T-helper 1 cell treated with Interleukin-12 subunit alpha and Interleukin-12 subunit beta and Interleukin-4 antibody, amounts not matched to agents 30 ng/mL and 1 ng/mL, for 36 hours (primary cell): ENCODE data around the gene WDR59. TPM values are rescaled to one million over a fixed set of nuclear protein-coding genes. Genes with fewer than 3 reads are reported as not detected.
"Not testable (repeated sequence)": the region's sequence is repeated elsewhere in the genome, so short reads cannot be mapped to it uniquely, and the experiment has no call there.

Source experiments
- intact Hi-C: fragments of 100-400 bp; cut with micrococcal nuclease; formaldehyde crosslinking; loops from one replicate; pipeline ENCODE4 v1.15.1; 2024
- total RNA-seq: library from RNA; stranded (reverse); gene quantifications from 2 replicates; pipeline ENCODE4 v1.2.3, GENCODE V29; 2022

Gene WDR59
- total RNA-seq, 1 donor from 2014 or later = 86.1 TPM

DNA sequence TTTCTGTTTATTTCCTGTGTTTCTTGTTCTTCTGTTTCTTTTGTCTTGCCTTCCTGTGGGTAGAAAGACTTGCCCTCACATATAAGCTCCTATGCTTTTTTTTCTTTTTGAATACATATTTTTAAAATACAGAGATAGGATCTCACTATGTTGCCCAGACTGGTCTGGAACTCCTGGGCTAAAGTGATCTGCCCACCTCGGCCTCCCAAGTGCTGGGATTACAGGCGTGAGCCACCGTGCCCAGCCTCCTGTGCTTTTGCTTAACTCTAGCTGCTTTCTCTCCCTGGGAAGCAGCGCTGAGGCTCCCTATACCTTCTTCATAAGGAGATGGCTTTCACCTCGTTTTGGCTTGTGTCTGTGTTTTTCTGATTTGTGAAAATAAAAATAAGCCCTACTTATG is 116.9 kb downstream of the WDR59 start:
- intact Hi-C loops = loop anchor here (5.0 kb wide), 1 partner anchor 244 kb away; no protein-coding TSS in a partner anchor

DNA sequence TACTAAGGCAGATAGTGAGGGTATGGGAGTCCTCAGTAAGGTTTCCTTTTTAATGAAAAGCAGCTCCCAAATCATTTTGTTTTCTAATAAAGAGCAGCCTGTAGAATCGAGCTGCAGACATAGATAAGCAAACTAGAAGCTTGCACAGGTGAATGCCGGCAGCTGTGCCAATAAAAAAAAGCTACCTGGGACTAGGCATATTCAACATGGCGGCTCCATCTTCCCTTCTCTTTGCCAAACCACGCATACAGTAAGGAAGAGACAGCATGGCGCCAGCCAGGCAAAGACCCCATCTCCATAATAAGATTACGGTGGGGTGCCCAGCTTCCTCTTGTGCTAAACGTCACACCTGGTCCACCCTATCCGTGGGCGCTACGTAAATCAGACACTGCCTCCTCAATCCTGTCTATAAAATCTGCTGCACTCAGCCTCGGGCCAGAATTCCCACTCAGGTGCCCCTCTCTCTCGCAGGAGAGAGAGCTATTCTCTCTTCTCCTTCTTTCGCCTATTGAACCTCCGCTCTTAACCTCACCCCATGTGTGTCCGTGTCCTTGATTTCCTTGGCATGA is 117.6 kb downstream of the WDR59 start:
- intact Hi-C loops = loop anchor here (5.0 kb wide), 1 partner anchor 245 kb away; no protein-coding TSS in a partner anchor

DNA sequence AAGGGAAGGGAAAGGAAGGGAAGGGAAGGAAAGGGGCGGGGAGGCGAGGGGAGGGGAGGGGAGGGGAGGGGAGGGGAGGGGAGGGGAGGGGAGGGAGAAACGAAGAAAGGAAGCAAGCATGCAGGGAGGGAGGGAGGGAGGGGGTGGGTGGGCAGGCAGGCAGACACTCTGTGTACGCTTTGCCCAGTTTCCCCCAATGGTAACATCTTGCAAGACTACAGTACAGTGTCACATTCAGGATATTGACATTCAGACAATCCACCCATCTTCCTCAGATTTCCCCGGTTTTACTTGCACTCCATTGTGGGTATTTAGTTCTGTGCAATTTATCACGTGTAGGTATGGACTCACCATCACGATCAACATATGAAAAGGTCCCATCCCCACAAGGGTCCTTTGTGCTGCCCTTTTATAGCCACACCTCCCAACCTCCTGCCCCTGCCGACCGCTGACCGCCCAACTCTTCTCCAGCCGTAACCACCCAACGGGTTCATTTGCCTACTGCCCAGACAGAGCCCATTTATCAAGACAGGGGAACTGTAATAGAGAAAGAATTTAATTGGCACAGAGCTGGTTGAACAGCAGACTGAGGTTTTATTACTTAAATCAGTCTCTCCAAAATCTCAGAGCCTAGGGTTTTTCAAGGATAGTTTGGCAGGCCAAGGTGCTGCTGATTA is 118.9 kb downstream of the WDR59 start:
- intact Hi-C loops = loop anchor here (5.0 kb wide), 1 partner anchor 246 kb away; no protein-coding TSS in a partner anchor

DNA sequence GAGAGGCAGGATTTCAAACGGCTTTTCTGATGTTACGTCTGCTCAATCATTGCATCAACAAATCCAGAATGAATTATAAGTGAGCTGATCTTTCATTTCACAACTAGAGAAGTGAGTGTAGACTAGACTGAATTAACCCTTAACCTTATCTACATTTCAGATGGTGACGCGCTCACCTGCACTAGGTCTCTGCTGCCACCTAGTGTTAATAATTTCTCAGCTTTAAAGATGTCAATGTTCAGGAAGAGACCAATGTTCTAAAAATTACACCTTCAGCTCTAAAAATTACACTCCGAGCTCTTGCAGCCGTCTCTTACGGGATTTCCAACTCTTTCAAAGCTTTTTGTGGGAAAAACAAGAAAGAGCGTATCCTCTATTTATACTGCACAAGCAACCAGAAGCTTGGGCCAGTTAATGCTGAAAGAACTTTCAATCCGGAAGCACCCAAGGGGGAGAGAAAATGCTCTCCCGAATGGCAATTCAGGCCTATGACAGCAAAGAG is 122.1 kb downstream of the WDR59 start:
- intact Hi-C loops = loop anchor here (1.0 kb wide), 2 partner anchors 49 to 153 kb away; no protein-coding TSS in a partner anchor

DNA sequence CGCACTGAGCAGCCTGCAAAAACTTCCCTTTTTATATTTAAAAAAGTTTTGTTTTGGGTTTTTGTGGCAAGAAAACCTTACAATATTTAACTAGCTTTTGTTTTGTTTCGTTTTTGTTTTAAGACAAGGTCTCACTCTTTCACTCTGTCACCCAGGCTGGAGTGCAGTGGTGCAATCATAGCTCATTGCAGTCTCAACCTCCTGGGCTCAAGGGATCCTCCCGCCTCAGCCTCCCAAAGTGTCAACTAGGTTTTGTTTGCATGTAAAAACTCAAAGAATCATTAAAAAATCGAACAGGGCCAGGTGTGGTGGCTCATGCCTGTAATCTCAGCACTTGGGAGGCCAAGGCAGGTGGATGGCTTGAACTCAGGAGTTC is 132.4 kb downstream of the WDR59 start:
- intact Hi-C loops = no loop called here

DNA sequence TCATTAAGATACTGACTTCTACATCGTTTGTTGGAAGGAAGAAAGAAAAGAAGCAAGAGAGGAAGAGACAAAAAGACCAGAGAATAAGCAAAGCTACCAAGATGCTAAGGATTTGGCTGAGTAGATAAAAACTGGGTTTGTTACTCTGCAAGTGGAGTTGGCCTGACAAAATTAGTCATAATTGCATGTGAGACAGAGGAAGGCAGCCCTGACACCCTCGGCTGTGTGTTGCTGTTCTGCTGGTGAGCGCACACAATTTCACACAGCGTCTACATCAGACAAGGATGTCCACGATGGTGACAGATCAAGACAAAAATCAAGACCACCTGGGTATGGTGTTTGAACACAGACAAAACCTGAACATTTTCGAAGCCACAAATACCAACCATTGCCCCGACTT is 134.9 kb downstream of the WDR59 start:
- intact Hi-C loops = no loop called here

DNA sequence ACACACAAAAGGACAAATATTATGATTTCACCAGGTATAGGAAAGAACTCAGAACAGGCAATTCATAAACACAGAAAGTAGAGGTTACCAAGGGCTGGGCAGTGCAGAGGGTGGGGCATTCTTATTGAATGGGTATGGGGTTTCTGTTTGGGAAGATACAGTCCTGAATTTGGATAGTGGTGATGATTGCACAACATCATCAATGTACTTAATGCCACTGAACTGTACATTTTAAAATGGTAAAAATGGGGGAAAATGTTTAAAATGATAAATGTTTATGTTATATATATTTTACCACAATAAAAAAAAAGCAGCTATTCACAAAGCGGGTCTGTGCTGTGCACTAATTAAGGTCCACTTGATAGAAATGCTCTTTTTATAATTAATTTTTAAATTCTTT is 137.7 kb downstream of the WDR59 start:
- intact Hi-C loops = no loop called here

DNA sequence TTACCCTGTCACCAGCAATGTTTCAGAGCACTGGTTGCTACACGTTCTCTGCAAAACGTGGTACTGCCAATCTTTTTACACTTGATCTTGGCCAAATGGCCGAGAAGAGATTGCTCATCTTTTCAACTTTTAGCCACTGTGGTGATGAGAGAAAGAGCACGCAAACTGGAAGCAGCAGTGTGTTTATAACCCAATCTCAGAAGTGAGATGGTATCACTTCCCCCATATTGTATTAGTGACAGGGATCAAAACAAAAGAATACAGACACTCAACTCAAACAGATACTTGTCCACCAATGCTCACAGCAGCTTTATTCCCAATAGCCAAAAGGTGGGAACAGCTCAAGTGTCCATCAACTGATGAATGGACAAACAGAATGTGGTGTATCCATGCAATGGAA is 138.2 kb downstream of the WDR59 start:
- intact Hi-C loops = no loop called here

DNA sequence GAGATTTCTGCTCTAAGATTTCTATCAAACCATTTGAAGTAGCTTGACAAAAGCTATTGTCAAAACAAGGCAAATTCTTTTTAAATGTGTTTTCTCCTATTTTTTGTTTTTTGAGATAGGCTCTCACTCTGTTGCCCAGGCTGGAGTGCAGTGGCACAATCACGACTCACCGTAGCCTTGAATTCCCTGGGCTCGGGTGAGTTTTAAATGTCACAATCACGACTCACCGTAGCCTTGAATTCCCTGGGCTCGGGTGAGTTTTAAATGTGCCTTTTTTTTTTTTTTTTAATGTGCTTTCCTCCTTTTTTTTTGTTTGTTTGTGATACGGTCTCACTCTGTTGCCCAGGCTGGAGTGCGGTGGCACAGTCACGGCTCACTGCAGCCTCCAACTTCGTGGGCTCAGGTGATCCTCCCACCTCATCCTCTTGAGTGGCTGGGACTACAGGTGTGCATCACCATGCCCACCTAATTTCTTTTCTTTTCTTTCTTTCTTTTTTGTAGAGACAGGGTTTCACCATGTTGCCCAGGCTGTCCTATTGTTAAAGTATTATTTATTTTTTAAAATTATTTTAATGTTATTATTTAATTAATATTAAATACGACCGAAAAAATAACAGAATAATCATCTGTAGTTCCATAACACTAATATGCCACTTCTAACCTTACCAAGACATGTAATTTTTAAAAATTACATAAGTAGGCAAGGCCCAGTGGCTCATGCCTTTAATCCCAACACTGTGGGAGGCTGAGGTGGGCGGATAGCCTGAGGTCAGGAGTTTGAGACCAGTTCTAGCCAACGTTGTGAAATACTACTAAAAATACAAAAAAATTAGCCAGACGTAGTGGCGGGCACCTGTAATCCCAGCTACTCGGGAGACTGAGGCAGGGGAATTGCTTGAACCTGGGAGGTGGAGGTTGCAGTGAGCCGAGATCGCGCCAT is 140.6 kb downstream of the WDR59 start:
- intact Hi-C loops = no loop called here

DNA sequence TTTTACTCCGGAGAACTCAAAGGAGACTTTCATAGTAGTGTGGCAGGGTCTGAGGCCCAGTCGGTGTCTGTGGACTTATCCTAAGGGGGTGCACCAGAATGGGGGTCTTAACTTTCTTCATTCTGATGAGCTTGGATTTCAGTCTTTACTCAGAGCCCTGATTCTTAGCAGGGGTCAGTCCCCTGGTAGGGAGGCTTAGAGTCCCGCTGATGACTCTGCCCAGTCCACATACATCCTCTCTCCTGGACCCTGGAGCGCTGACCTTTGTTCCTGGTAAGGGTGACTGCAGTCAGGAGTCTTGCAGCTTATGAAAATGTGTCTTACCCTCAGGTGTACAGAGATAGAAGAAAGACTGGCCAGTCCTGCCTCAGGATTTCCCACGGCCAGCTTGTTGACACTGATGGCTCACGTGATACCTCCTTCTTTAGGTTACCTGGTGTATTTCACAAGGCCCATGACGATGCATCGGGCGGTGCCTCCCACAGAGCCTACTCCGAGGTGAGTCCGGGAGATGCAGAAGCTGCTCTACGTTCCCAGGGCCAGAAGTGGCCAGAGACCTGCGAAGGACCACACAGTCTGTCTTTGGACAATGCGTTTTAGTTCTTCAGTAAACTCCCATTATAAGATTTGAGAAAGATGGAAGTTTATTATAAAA is 141.4 kb downstream of the WDR59 start:
- intact Hi-C loops = not testable (repeated sequence)

DNA sequence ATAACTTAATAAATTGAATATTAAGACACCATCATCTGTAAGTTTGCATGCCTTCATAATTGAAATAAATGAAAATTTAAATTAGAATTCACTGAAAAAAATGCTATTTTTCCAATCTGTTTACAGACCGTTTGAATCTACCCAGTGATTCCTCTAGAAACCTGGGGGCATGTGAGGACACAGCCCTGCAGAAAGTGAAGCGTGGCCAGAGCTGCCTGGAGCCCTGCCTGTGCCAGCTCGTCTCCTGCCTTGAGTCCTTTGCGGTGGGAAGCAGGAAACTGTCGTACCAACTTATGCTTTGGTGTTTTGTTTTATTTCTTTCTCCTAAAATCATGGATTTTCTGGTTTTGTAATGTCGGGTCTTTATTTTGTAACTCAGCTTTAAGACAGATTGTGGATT is 142.5 kb downstream of the WDR59 start:
- intact Hi-C loops = no loop called here

DNA sequence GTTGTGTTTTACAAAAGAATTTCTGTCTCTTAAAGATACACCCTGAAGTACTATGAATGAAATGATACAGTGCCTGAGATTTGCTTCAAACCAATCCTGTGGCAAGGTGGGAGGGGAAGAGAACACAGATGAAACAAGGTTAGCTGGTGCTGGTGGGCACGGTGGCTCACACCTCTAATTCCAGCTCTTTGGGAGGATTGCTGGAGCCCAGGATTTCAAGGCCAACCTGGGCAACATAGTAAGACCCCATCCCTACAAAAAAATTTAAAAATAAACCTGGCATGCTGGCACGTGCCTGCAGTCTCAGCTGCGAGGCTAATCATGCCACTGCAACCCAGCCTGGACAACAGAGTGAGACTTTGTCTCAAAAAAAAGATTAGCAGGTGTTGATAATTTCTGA is 143.0 kb downstream of the WDR59 start:
- intact Hi-C loops = no loop called here

DNA sequence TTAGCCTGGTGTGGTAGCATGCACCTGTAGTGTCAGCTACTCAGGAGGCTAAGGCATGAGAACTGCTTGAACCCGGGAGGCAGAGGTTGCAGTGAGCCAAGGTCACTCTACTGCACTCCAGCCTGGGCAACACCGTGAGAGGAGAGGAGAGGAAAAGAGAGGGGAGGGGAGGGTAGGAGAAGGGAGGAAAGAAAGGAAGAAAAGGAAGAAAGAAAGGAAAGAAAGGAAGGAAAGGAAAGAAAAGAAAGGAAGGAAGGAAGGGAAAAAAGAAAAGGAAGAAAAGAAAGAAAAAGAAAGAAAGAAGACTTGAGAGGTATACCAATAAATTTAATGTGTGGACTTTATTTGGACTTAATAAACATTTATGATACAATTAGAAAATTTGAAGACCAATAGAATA is 143.5 kb downstream of the WDR59 start:
- intact Hi-C loops = no loop called here

DNA sequence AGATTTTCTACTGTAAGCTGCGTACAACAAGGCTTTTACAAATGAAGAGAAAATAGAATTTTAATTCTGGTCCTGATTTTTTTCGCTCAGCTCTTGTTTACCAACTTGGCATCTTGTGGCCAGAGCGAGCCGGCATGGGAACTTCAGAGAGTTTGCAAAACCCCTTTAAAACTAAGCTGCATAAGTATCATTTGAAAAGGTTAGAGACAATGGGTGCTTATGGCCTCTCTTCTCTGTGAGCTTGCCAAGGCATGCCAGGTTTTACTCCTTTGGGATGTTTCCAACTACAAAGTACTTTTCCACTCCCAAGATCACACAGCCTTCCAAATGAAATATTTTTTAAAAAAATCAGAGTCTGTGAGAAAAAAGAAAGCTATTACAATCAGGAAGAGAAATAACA is 147.9 kb downstream of the WDR59 start:
- intact Hi-C loops = no loop called here

DNA sequence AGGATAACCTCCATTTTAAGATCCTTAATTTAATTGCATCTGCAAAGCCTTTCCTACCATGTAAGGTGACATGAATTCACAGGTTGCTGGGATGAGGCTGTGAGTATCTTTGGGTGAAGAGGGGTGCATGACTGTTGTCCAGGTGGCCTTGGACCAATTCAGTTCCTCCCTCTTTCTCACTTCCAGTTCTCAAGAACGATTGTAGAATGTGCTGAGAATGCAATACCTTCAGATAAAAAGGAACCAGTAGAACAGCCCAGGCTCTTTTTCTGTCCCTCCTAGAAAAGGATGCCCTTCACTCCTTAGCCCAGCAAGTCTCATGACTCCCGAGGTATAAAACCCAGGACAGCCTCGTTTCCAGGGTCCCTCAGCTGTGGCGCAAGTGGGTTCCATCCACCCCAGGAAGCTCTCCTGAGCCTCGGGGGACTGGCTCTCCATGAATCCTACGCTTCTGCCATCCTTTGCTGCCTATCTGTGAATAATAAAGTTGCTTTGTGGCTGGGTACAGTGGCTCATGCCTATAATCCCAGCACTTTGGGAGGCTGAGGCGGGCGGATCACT is 148.7 kb downstream of the WDR59 start:
- intact Hi-C loops = no loop called here

DNA sequence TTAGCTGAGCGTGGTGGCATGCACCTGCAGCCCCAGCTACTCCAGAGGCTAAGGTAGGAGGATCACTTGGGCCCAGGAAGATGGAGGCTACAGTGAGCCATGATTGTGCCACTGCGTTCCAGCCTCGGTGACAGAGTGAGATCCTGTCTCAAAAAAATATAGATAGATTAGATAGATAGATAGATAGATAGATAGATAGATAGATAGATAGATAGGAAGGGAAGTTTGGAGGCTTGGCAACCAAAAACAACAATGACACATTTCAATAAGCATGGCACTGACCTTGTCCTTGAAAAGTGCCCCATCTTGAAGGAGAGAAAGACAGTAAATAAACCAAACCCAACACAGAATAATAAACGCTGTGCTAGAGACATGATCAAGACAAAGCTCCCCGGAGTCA is 152.7 kb downstream of the WDR59 start:
- intact Hi-C loops = no loop called here

DNA sequence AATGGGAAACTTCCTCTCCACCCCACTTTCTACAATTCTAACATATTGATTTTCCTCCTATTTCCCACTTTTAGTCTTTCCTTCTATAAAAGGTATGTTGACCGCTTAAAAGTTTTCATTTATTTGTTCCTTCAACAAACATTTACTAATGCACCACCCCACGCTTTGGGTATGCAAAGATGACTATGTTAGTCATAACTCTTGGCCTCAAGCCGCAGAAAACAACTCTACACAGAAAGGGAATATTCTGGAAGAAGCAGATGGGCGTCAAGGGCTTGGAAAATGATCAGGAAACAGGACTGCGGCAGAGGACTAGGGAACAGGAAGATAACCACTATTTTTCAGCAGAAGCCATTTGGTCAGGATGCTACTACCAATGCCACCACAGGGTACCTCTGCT is 153.5 kb downstream of the WDR59 start:
- intact Hi-C loops = no loop called here

DNA sequence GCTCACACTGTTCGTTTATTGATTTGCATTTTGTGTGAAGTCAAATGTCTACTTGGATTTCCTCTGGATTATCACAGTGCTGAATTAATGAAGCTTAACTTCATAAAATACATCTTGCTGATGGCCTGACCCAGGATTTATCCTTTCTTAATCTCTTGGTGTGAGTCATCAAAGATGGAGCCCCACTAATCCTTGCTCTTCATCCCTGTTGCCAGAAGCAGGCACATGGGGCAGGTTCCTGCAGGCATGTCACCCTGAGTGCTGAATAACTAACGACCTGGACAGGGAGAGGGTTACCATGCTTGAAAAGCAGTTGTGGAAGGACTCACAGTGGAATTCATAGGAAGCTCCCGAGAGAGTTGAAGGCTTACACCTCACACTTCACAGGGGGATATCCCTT is 154.3 kb downstream of the WDR59 start:
- intact Hi-C loops = no loop called here

DNA sequence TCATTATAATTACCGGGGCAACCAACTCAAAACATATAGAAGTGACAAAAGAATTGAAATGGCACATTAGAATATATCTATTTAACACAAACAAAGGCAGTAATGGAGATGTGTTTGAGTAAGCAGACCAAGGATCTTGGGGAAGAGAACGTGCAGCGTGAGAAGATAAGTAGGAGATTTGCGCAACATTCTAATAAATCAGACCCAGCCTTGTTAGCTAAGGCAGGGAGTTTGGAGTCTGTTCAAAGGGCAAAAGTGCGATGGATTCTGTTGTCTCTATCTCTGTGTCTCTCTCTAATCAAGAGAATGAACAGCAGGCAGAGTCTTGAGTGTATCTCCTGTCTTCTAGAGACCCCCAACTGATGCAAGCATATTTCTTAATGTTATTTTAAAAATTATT is 155.3 kb downstream of the WDR59 start:
- intact Hi-C loops = no loop called here

DNA sequence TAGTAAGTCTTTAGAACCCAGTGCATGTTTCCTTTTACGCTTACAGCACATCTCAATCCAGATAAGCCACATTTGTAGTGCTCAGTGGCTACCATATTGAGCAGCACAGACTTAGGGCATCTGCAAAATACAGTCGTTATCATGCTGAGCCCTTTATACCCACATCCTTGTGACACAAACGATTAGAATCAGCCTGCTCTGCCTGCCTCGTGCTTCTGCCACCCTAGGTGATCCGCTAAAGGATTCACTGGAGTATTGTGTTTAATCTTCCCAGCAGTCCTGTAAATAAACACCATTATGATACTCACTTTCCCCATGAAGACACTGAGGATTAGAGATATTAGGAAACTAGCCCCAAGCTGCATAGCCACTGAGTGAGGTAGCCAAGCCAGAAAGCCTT is 159.0 kb downstream of the WDR59 start:
- intact Hi-C loops = no loop called here

DNA sequence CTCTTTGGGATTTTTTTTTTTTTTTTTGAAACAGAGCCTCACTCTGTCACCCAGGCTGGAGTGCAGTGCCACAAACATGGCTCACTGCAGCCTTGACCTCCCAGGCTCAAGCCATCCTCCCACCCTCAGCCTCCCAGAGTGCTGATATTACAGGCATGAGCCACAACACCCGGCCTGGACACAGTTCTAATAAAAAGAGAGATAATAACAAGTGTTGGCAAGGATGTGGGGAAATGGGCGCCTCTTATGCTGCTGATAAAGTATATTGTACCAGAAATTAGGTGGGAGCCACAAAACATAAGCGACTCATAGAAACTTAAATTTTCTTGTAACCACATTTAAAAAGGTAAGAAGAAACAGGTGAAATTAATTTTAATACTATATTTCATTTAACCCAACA is 159.9 kb downstream of the WDR59 start:
- intact Hi-C loops = no loop called here
